Natural killer cell treated with Interleukin-12 subunit alpha and Interleukin-12 subunit beta and Interleukin-15 and Interleukin-18, amount 100 ng/mL, for 72 hours (primary cell): ENCODE measurements around the gene SAG. TPM values are rescaled to one million over a fixed set of nuclear protein-coding genes. Genes with fewer than 3 reads are reported as not detected.
"Not testable (repeated sequence)": the region's sequence is repeated elsewhere in the genome, so short reads cannot be mapped to it uniquely, and the experiment has no call there.

Experiments used
- ATAC-seq, 2 donors: fragments of 150-1000 bp; cut with Tn5 transposase in 1 of 2; sonication (Bioruptor Pico), chemical (Tn5 transposase) in 1 of 2; 2 replicates each; pipeline ENCODE4 v1.10.0; 2021
- DNase-seq: peaks from one replicate; pipeline ENCODE4 v3.0.0; 2022; ENCODE audit warnings: low spot score
- H3K27ac Mint-ChIP-seq, 2 donors: 1 replicate in 1 of 2; 2 replicates in 1 of 2; pipeline ENCODE4 v1.8.0; 2022; ENCODE audit warnings: mixed read lengths in 2 of 2, mild to moderate bottlenecking in 1 of 2, moderate library complexity in 1 of 2
- H3K27me3 Mint-ChIP-seq, 2 donors: 1 replicate in 1 of 2; 2 replicates in 1 of 2; pipeline ENCODE4 v1.8.0; 2022; ENCODE audit warnings: mixed read lengths in 2 of 2
- H3K36me3 Mint-ChIP-seq: one replicate; pipeline ENCODE4 v1.8.0; 2022; ENCODE audit warnings: mixed read lengths
- H3K4me1 Mint-ChIP-seq, 2 donors: 1 replicate in 1 of 2; 2 replicates in 1 of 2; pipeline ENCODE4 v1.8.0; 2022; ENCODE audit warnings: low read depth in 2 of 2, mixed read lengths in 2 of 2, mild to moderate bottlenecking in 1 of 2
- H3K4me3 Mint-ChIP-seq: one replicate; pipeline ENCODE4 v1.8.0; 2022; ENCODE audit warnings: mixed read lengths
- H3K9me3 Mint-ChIP-seq: 2 replicates; pipeline ENCODE4 v1.8.0; 2022; ENCODE audit warnings: mixed read lengths
- total RNA-seq, 2 donors: library from RNA; stranded (reverse); gene quantifications; one replicate each; pipeline ENCODE4 v1.2.3, GENCODE V29; 2022

Gene SAG
- total RNA-seq, 2 donors from 2014 or later, result 0.05 TPM; not detected in 1

- Mint-ChIP-seq H3K36me3 (no peaks in the 10 kb centered on the region), H3K27ac (peak overlapping the region in 1 of 2 donors; percentile 22), H3K9me3 (no peaks in the 10 kb centered on the region), H3K27me3 (no peaks in the 10 kb centered on the region), H3K4me1 (peaks cover 7 to 9% of the 10 kb centered on the region in 2 donors), H3K4me3 (no peak overlapping the region)
- no peak for DNase-seq
- no peak for ATAC-seq
Measured at GRCh38 chr2:233326500-233326899, 18.9 kb downstream of the SAG start.

GRCh38 chr2:233328922-233329321 lies 21.3 kb downstream of the SAG start:
- no peak overlapping the region for H3K4me3 Mint-ChIP-seq
- H3K36me3 Mint-ChIP-seq, result no peaks in the 10 kb centered on the region
- ATAC-seq (no peak), DNase-seq (no peak)
- no peaks in the 10 kb centered on the region for H3K27me3 Mint-ChIP-seq
- peak overlapping the region in 1 of 2 donors; percentile 98 for H3K27ac Mint-ChIP-seq
- peaks cover 19 to 22% of the 10 kb centered on the region in 2 donors for H3K4me1 Mint-ChIP-seq
- no peaks in the 10 kb centered on the region for H3K9me3 Mint-ChIP-seq

- H3K27me3 Mint-ChIP-seq, result no peaks in the 10 kb centered on the region
- H3K4me1 Mint-ChIP-seq, result peaks cover 25 to 27% of the 10 kb centered on the region in 2 donors
- H3K36me3 Mint-ChIP-seq, result no peaks in the 10 kb centered on the region
- DNase-seq (no peak), ATAC-seq (no peak)
- H3K4me3 Mint-ChIP-seq, result no peak overlapping the region
- peak overlapping the region in 1 of 2 donors; percentile 98 for H3K27ac Mint-ChIP-seq
- no peaks in the 10 kb centered on the region for H3K9me3 Mint-ChIP-seq
Measured at GRCh38 chr2:233329489-233330135, 22.0 kb downstream of the SAG start.

GRCh38 chr2:233331536-233331935 lies 23.9 kb downstream of the SAG start:
- Mint-ChIP-seq H3K36me3 (no peaks in the 10 kb centered on the region), H3K27me3 (no peaks in the 10 kb centered on the region), H3K4me3 (peak overlapping the region; percentile 72), H3K27ac (peak overlapping the region; percentile 96 to 98), H3K4me1 (peaks cover 30 to 39% of the 10 kb centered on the region in 2 donors), H3K9me3 (no peaks in the 10 kb centered on the region)
- peak; percentile 88 to 94 for ATAC-seq
- DNase-seq, result peak; percentile 85

GRCh38 chr2:233332125-233332524 lies 24.5 kb downstream of the SAG start:
- H3K4me1 Mint-ChIP-seq, result peaks cover 30 to 39% of the 10 kb centered on the region in 2 donors
- DNase-seq (no peak), ATAC-seq (no peak)
- H3K27ac Mint-ChIP-seq, result peak overlapping the region; percentile 96 to 98
- peak overlapping the region; percentile 72 for H3K4me3 Mint-ChIP-seq
- no peaks in the 10 kb centered on the region for H3K27me3 Mint-ChIP-seq
- H3K36me3 Mint-ChIP-seq, result no peaks in the 10 kb centered on the region
- no peaks in the 10 kb centered on the region for H3K9me3 Mint-ChIP-seq

GRCh38 chr2:233334915-233335314 lies 27.3 kb downstream of the SAG start:
- no peaks in the 10 kb centered on the region for H3K9me3 Mint-ChIP-seq

GRCh38 chr2:233336091-233336490 lies 28.5 kb downstream of the SAG start:
- H3K9me3 Mint-ChIP-seq, DNase-seq, H3K4me3 Mint-ChIP-seq, H3K36me3 Mint-ChIP-seq, ATAC-seq, H3K27me3 Mint-ChIP-seq: not testable (repeated sequence)
- peaks cover 33 to 40% of the 10 kb centered on the region in 2 donors for H3K4me1 Mint-ChIP-seq
- H3K27ac Mint-ChIP-seq, result peak overlapping the region in 1 of 2 donors; percentile 41

More at GRCh38 chr2:233334915-233335314, 27.3 kb downstream of the SAG start:
- peak overlapping the region; percentile 41 to 43 for H3K27ac Mint-ChIP-seq
- no peak for ATAC-seq
- H3K27me3 Mint-ChIP-seq, result no peaks in the 10 kb centered on the region
- no peak overlapping the region for H3K4me3 Mint-ChIP-seq
- no peak for DNase-seq
- H3K36me3 Mint-ChIP-seq, result no peaks in the 10 kb centered on the region
- peaks cover 35 to 43% of the 10 kb centered on the region in 2 donors for H3K4me1 Mint-ChIP-seq

- no peaks in the 10 kb centered on the region for H3K36me3 Mint-ChIP-seq
- peaks cover 28 to 36% of the 10 kb centered on the region in 2 donors for H3K4me1 Mint-ChIP-seq
- peak overlapping the region in 1 of 2 donors; percentile 29 for H3K27ac Mint-ChIP-seq
- DNase-seq (no peak), ATAC-seq (no peak)
- no peaks in the 10 kb centered on the region for H3K27me3 Mint-ChIP-seq
- no peaks in the 10 kb centered on the region for H3K9me3 Mint-ChIP-seq
- no peak overlapping the region for H3K4me3 Mint-ChIP-seq
Measured at GRCh38 chr2:233336541-233336940, 28.9 kb downstream of the SAG start.

GRCh38 chr2:233338046-233338445 lies 30.4 kb downstream of the SAG start:
- H3K27ac Mint-ChIP-seq, result peak overlapping the region in 1 of 2 donors; percentile 39
- H3K4me1 Mint-ChIP-seq, result peaks cover 20 to 28% of the 10 kb centered on the region in 2 donors
- ATAC-seq (no peak), DNase-seq (no peak)
- no peaks in the 10 kb centered on the region for H3K27me3 Mint-ChIP-seq
- H3K9me3 Mint-ChIP-seq, result no peaks in the 10 kb centered on the region
- no peaks in the 10 kb centered on the region for H3K36me3 Mint-ChIP-seq
- no peak overlapping the region for H3K4me3 Mint-ChIP-seq

GRCh38 chr2:233338812-233339368 lies 31.3 kb downstream of the SAG start:
- DNase-seq (no peak), ATAC-seq (no peak)
- H3K27me3 Mint-ChIP-seq, result no peaks in the 10 kb centered on the region
- H3K9me3 Mint-ChIP-seq, result no peaks in the 10 kb centered on the region
- H3K36me3 Mint-ChIP-seq, result no peaks in the 10 kb centered on the region
- no peak overlapping the region for H3K4me3 Mint-ChIP-seq
- H3K4me1 Mint-ChIP-seq, result peaks cover 17 to 24% of the 10 kb centered on the region in 2 donors
- no peak overlapping the region for H3K27ac Mint-ChIP-seq

GRCh38 chr2:233339427-233339826 lies 31.8 kb downstream of the SAG start:
- Mint-ChIP-seq H3K36me3 (no peaks in the 10 kb centered on the region), H3K27me3 (no peaks in the 10 kb centered on the region), H3K9me3 (no peaks in the 10 kb centered on the region), H3K4me3 (no peak overlapping the region), H3K27ac (no peak overlapping the region), H3K4me1 (peaks cover 12 to 20% of the 10 kb centered on the region in 2 donors)
- ATAC-seq (no peak), DNase-seq (no peak)

GRCh38 chr2:233341296-233341695 lies 33.7 kb downstream of the SAG start:
- H3K4me1 Mint-ChIP-seq, result peaks cover 5 to 7% of the 10 kb centered on the region in 2 donors
- no peak overlapping the region for H3K4me3 Mint-ChIP-seq
- DNase-seq, result no peak
- H3K9me3 Mint-ChIP-seq, result no peaks in the 10 kb centered on the region
- ATAC-seq, result no peak
- H3K36me3 Mint-ChIP-seq, result no peaks in the 10 kb centered on the region
- no peaks in the 10 kb centered on the region for H3K27me3 Mint-ChIP-seq
- no peak overlapping the region for H3K27ac Mint-ChIP-seq

- Mint-ChIP-seq H3K36me3 (no peaks in the 10 kb centered on the region), H3K27ac (no peak overlapping the region), H3K27me3 (no peaks in the 10 kb centered on the region), H3K4me3 (no peak overlapping the region), H3K4me1 (peaks cover 5 to 10% of the 10 kb centered on the region in 2 donors), H3K9me3 (no peaks in the 10 kb centered on the region)
- DNase-seq (no peak), ATAC-seq (no peak)
Measured at GRCh38 chr2:233342301-233342700, 34.7 kb downstream of the SAG start.

GRCh38 chr2:233343171-233343705 lies 35.6 kb downstream of the SAG start:
- H3K36me3 Mint-ChIP-seq, result no peaks in the 10 kb centered on the region
- DNase-seq, result no peak

More at GRCh38 chr2:233343171-233343705, 35.6 kb downstream of the SAG start:
- H3K4me1 Mint-ChIP-seq, result peaks cover 0 to 12% of the 10 kb centered on the region in 2 donors
- H3K4me3 Mint-ChIP-seq, result no peak overlapping the region
- ATAC-seq, result no peak
- peak overlapping the region in 1 of 2 donors; percentile 41 for H3K27ac Mint-ChIP-seq
- no peaks in the 10 kb centered on the region for H3K9me3 Mint-ChIP-seq
- H3K27me3 Mint-ChIP-seq, result no peaks in the 10 kb centered on the region
